HG03520 (cell line): ENCODE data around the gene KCTD10.
"Not testable (repeated sequence)": the region's sequence is repeated elsewhere in the genome, so short reads cannot be mapped to it uniquely, and the experiment has no call there.

ENCODE experiments used
- ATAC-seq: cut with Tn5 transposase; IDR thresholded peaks from one replicate; pipeline ENCODE4 v1.9.1; 2021; ENCODE audit warnings: mild to moderate bottlenecking, moderate library complexity; ENCODE audit not compliant: unreplicated experiment

The KCTD10 gene

GRCh38 chr12:109475121-109475520 lies 2.0 kb downstream of the KCTD10 start:
- ATAC-seq: no peak

DNA sequence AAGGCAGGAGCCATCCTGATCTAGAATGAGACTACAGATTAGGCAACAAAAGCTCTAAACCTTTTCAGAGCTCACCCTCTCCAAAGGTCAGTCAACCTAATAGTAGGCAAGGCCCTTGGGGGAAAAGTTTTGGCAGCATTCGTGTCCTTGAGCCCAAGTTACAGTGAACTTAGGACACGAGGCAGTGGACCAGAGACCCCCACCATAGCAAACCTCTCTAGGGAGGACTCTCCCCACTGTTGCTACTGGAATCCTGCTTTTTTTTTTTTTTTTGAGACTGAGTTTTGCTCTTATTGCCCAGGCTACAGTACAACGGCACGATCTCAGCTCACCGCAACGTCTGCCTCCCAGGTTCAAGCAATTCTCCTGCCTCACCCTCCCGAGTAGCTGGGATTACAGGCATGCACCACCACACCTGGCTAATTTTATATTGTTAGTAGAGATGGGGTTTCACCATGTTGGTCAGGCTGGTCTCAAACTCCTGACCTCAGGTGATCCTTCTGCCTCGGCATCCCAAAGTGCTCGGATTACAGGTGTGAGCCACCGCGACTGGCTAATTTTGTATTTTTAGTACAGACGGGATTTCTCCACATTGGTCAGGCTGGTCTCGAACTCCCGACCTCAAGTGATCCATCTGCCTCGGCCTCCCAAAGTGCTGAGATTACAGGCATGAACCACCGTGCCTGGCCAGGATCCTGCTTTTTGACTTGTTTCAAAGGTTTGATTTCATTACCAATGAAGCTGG lies 3.4 kb downstream of the KCTD10 start:
- ATAC-seq: not testable (repeated sequence)

DNA sequence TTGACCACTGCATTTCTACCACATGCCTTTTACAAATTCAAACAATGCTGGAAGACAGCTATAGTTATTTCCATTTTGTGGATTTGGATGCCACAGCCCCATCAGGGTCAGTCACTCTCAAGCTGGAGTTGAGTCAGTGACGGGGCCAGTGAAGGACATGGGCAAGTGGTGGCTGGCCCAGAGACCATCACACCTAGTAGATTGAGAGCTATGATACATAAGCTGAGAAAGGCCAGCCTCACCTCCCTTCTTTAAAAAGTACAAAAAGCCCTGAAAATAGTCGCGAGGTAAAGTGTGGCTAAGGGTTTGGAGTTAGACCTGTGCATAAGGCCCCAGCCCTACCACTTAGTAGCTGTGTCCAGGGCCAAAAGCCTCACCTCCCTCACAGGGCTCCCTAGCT lies 4.1 kb downstream of the KCTD10 start:
- ATAC-seq: no peak

DNA sequence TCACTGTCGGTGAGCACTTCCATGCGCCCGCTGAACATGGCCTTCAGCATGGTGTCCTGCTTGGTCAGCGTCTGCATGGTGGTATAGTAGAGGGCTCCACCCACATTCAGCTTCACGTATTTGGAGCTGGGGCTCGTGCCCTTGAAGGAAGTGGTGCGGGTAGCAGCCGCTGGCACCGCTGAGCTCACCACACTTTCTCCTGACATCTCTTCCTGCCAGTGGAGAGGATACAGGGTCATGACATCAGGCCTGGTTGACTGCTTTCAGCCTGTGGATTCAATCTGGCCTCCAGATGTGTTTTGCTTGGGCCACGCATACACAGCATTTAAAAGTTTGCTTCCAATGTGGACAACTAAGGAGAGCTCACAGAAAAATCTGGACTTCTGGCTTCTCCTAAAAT lies 7.6 kb downstream of the KCTD10 start:
- no peak for ATAC-seq

DNA sequence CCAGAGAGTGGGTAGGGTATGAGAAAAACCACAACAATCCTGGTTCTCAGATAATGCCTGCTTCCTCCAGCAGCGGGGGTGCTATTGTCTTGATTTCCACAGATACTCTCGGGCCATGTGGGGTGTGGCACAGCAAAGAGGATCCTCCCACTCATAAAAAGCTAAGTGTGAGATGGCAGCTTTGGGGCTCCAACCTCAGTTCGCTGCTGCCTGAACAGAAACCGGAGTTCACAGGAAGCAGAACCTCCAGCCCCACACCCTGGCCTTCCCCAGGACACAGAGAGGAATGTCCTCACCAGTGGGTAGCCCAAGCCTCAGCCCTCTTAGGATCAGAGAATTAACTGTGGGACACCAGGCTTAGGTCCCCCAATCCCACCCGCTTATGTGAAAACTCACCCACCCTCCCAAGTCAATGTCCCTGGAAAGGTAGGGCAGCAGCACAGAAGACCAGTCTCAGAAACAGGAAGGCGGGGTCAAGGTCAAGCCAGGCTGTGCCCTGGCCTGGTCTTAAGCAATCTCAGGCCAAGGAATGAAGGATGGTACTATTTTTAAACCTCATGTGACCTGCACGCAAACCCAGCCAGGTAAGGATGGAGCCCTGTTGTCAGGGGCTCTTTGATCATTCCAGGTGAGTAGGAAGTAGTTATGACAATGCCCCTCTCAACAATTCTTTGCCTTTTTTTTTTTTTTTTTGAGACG lies 9.0 kb downstream of the KCTD10 start:
- no peak for ATAC-seq

- no peak for ATAC-seq
Measured at GRCh38 chr12:109466821-109467220, 10.3 kb downstream of the KCTD10 start.

DNA sequence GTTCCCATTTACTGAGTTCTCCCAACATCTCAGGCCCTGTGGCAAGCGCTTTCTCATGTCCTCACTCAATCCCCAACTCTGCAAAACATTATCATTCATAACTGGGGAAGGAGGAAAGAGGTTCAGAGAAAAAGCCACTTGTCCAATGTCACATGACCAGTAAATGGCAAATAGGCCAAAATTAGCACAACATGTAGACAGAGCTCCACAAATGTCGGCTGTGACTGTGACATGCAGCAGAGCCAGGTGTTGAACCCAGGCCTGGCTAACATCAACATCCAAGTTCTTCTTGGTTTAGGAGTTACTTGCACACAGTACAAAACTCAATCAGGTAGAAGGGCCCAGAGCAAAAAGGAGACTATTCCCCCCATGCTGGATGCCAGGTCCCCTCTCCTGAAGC lies 10.8 kb downstream of the KCTD10 start:
- ATAC-seq: no peak

- no peak for ATAC-seq
Measured at GRCh38 chr12:109464642-109465351, 12.3 kb downstream of the KCTD10 start.

DNA sequence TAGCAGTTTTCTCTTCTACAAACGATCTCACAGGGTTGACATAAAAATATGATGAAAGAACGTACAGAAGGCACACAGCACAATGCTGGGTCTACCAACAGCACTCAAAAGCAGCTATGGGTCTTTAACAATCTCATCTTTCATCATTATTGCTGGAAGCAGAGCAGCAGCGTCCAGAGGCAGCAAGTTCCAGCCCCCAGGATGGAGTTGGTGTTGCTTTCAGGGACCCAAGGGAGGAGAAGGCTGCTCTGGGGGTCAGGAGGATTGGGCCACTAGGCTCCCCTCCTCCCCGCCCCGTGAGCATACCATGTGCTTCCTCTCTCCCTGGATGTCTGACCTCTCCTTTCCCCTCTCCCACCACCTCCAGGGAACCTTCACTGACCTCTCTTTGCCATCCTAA lies 13.3 kb downstream of the KCTD10 start:
- ATAC-seq: no peak

DNA sequence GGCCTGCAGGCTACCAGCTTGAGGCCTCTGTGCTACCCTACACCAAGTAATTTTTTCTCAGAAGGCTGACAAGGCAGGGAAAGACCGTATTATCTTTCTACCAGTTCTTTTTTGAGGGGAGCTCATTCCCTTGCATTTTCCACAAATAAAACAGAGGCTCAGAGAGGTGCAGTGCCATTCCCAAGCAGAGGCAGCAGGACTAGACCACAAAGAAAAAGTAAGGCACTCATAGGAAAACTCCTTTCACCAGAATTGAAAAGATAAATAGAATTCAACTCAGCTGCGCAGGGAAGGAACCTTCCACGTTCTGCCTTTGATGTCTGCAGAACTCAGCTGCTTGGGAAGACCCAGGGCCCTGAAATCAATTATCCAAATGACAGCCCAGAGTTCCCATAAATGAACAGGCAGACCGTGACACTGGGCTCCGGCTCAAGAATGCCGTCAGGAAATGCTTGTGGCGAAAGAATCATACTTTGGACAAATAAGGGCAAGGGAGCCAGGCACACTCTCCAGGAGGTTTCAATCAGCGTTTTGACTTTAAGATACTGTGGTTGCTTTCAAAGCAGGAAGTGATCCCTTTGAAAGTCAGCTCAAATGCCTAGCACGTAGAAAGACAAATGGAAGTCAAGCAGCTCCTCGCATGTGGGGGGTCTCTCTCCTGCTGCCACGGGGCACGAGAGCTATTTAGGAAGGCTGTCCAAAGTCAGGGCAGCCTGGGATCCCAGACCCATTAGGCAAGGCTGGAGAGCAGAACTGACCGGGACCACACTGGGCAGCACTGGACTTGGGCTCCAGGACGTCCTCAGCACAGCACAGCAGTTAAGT lies 14.0 kb downstream of the KCTD10 start:
- ATAC-seq: no peak

DNA sequence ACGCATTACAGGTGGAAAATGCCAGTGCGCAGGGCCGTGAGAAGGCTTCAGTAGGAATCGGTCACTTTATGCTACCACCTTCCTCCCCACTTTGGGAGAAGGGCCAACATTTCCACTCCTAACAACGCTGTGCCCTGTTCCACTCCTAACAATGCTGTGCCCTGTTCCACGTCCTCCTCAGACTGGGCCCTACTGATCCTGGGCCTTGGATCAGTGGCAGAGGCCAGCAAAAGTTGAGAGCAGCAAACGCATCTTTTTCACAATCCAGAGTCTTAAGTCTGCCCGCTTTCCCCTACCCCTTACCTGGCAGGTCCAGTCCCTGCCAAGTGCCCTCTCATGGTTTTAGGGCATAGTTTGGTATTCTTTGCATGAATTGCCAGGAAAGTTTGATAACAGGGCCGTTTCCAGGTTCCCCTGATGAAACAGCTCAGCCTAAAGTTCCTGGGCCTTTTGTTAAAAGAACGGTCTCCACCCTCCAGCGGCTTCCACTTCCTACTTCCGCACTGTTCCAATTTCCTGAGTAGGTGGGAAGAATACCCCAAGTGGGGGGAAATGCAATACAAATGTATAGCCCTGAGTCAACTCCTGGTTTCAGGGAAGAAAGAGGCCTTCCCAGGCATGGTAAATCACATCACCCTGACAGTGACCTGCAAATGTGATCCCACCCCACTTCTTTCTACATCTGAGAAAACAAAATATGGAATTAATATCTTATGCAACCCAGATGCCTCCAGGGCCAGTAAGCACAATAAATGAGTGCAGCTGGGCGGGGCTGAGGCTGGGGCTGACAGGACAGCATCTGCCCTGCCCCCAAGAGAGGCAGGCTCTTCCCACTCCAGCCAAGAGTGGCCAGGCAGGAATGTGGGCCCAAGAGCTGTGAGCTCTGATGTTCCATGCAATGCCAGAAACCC lies 15.0 kb downstream of the KCTD10 start:
- ATAC-seq: no peak

- ATAC-seq: no peak
Measured at GRCh38 chr12:109461049-109461845, 15.9 kb downstream of the KCTD10 start.

GRCh38 chr12:109460538-109460937 lies 16.6 kb downstream of the KCTD10 start:
- ATAC-seq: no peak

DNA sequence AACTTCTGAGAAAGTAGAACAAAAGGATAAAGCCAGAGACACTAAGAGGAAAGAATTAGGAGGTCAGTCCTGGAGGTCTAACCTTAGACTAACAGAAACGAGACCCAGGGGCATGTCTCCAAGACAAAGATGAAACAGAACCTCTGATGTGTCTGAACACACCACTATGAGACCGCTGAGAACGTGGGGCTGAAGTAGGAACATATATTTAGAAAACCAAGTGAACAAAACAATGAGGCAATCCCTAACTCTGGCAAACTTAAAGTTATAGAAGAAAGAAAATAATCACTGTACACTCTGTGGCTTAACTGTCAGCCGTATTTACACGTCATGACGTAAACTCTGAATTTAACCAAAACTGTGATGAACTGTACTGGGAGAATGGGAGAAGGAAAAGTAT lies 17.9 kb downstream of the KCTD10 start:
- no peak for ATAC-seq

GRCh38 chr12:109458771-109459208 lies 18.3 kb downstream of the KCTD10 start:
- ATAC-seq: no peak

DNA sequence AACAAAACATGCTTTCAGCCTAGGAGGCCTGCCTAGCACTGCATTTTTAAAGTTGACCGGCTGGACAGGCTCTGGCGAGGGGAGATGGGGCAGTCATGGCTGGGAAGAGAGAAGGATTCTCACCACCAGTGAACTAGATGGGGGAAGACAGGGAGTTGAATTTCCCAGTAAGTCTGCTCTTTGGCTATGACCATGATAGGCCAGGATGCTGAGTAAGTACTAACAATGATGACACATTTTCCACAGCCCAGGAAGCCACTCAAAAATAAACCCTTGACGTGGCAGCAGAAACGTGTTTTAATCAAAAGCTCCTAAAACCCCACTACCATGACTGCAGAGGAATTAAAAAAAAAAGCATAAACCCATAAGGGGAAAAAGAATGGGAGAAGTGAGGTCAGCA lies 19.0 kb downstream of the KCTD10 start:
- no peak for ATAC-seq

GRCh38 chr12:109455706-109456105 lies 21.4 kb downstream of the KCTD10 start:
- no peak for ATAC-seq

- no peak for ATAC-seq
Measured at GRCh38 chr12:109452489-109452888, 24.6 kb downstream of the KCTD10 start.

DNA sequence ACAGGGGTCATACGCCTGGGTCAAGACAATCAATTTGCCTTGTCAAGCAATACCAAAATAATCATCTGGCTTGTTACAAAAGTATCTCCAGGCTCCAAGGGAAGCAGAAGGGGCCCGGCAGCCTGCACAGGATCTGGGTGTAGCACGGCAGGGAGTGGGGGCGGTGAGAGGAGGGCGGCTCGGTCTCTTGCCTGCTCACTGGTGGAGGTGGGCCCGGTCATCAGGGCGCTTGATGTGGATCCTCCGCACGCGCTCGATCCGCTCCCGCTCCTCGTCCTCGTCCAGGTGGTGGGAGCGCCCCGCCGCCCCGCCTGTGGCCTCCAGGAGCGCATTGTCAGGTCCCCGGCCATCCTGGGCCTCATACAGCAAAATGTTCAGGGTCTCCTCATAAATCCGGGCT lies 25.7 kb downstream of the KCTD10 start:
- no peak for ATAC-seq
